G401 (cell line): Measurements from ENCODE around the gene GALM. TPM values are rescaled to one million over a fixed set of nuclear protein-coding genes. Genes with fewer than 3 reads are reported as not detected.
"Not testable (repeated sequence)": the region's sequence is repeated elsewhere in the genome, so short reads cannot be mapped to it uniquely, and the experiment has no call there.

ENCODE experiments used
- DNase-seq: peaks from one replicate; pipeline ENCODE4 v3.0.0-alpha.2; 2015; ENCODE audit warnings: low spot score
- in situ Hi-C: cut with HindIII; loops from 2 replicates; pipeline ENCODE4 v1.10.0; 2016; ENCODE audit warnings: low sequenced_read_pairs, mixed read lengths
- total RNA-seq: library from RNA; depleted of rRNA; stranded (reverse); fragments of >200 nt; shearing (Covaris generic); gene quantifications from 2 replicates; pipeline ENCODE4 v1.2.3, GENCODE V29; 2014

The GALM gene
- total RNA-seq, 1 experiment from 2014 or later, result 37.0 TPM

- no peak for DNase-seq
- in situ Hi-C loops, result no loop called here
These were observed 65.8 kb downstream of the GALM start for GRCh38 chr2:38731684-38732221.

- no peak for DNase-seq
- in situ Hi-C loops, result no loop called here
These were observed 67.5 kb downstream of the GALM start for GRCh38 chr2:38733300-38733971.

- no peak for DNase-seq
- in situ Hi-C loops, result no loop called here
These were observed 68.6 kb downstream of the GALM start for GRCh38 chr2:38734299-38735058.

DNA sequence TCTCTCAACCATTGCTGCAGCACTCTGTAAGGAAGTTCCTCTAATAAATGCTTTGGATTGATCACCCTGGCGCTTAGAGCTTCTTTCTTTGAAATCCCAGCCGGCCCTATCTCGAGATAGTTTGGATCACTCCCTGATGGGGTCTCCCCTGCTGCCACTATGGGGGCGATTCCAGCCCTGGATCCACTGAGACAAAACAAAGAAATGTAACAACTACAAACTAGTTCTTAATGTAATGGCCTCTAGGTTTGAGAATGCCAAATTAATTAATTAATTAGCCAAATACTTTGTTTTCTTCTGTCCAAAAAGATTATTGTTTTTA lies 70.0 kb downstream of the GALM start:
- no peak for DNase-seq
- in situ Hi-C loops, result no loop called here

- in situ Hi-C loops, result not testable (repeated sequence)
- DNase-seq, result peak; percentile 72
These were observed 71.2 kb downstream of the GALM start for GRCh38 chr2:38737000-38737698.

DNA sequence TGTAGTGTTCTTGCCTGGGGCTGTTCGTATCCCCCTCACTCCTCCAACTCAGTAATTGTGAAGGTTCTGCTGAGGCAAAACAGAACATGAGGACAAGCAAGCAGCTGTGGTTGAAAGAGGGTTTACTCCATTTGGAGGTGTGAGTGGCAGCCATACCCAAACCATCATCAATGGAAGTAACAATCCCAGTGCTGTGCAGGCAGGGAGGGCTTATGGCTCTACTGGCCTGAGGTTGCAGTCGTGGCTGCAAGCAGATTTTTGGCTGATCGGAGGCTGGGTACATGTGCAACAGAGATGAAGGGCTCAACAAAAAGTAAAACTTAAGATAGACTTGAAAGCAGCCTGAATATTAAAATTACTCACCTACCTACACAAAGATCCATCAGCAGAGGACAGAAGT lies 72.0 kb downstream of the GALM start:
- in situ Hi-C loops, result no loop called here
- DNase-seq, result no peak

- no peak for DNase-seq
- in situ Hi-C loops, result no loop called here
These were observed 73.6 kb downstream of the GALM start for GRCh38 chr2:38739524-38739923.

DNA sequence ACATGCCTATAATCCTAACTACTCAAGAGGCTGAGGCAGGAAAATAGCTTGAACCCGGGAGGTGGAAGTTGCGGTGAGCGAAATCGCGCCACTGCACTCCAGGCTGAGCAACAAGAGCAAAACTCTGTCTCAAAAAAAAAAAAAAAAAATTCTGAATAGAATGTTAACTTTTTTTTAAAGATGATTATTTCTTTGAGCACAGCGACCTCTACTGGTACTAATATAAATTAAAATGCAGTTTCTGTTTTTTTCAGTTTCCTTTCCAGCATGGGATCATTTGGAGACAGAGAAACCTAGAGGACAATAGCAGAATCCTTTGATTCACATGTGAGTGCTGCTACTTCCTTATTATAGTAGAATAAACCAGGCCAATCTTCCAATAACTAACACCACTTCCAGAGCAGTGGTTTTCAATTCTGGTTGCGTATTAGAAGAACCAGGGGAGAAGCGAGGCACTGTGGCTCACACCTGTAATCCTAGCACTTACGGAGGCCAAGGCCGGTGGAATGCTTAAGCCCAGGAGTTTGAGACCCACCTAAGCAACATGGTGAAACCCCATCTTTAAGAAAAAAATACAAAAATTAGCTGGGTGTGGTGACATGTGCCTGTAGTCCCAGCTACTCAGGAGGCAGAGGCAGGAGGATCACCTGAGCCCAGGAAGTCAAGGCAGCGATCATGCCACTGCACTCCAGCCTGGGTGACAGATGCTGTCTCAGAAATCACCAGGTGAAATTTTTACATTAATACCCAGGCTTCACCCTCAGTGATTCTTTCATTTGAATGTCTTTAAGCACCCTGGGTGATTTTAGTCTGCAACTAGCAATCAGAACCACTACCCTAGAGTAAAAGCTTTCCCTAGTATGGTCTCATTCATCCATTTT lies 75.2 kb downstream of the GALM start:
- DNase-seq, result peak; percentile 65
- in situ Hi-C loops, result no loop called here

DNA sequence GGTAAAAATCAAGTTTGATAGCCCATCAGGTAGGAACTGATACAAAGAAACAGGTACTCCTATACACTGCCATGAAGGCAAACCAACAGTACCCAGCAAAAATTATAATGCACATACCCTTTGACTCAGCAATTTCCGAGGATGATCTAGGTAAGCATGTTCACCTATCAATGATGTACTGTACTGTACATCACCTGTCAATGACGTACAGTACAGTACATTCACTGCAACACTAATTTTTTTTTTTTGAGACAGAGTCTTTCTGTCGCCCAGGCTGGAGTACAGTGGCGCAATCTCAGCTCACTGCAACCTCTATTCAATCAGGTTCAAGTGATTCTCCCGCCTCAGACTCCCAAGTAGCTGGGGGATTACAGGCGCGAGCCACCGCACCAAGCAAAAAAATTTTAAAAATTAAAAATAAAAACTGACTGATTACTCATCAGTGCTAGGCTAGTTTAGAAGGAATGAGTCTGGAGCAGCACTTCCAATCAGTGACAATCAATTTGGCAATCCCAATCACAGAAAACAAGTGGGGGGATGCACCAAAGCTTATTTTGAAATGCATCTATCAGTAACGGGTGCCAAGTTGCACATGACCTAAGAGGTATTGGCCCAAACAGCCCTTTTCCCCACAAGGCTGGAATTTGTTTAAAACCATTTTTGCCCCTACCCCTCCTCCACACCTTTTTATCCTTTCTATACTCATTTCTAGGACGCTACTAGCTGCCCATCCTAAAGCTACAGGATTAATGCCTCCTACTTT lies 77.1 kb downstream of the GALM start:
- no peak for DNase-seq
- in situ Hi-C loops, result no loop called here

DNA sequence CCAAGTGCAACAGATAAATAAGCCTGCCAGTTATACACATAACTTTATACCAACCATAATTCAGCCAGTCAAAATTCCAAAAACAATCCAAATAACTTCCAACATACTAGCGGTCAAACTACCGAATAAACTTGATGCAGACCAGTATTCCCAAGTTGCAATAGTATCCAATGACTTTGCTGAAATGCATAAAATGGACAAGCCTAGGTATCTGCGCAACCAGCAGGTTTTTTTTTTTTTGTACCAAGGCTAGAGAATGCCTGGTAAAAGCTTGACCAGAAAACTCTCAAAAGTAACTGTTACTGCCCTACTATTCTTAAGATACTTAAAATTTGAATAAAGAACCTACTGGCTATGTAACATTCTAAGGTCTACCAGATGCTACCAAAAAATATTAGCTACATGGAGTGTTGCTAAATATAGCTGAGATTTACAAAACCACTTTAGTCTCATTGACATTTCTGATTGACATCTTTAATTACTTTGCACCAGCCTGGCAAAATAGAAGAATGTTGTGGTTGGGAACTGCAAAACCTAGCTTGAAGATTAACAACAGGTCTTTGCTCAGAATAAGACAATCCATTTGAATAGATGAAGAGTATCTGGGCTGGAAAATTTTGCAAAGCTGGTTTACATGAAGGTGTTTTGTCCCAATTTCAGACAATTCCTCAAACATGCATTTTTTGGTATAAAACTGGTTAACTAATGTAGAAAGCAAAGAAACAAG lies 77.9 kb downstream of the GALM start:
- in situ Hi-C loops, result no loop called here
- DNase-seq, result no peak

DNA sequence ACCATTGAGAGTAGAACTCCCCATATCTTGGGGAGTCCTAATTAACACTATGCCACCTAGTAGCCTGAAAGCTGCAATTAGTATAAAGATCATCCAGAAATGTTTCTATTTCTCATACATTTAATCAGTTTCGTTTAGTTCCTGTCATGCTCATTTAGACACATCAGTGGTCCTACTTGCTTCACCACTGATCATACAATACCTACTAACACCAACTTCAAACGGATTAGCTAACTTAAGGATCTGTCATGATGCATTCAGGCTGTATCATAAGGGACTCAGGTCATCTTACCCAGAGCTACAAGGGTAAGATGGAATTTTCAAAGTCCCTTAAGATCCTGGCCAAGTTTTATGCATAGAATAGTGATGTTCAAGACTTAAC lies 78.5 kb downstream of the GALM start:
- DNase-seq, result no peak
- in situ Hi-C loops, result no loop called here

DNA sequence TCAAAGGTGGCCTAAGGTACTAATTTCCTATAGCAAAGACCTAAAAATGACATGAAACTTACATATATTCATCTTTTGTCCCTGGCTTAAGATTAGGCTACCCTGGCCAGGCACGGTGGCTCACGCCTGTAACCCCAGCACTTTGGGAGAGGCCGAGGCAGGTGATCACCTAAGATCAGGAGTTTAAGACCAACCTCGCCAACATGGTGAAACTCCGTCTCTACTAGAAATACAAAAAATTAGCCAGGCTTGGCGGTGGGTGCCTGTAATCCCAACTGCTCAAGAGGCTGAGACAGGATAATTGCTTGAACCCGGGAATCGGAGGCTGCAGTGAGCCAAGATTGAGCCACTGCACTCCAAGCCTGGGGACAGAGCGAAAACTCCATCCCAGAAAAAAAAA lies 79.4 kb downstream of the GALM start:
- in situ Hi-C loops, result no loop called here
- DNase-seq, result no peak

- no peak for DNase-seq
- in situ Hi-C loops, result no loop called here
These were observed 81.1 kb downstream of the GALM start for GRCh38 chr2:38747007-38747424.

- in situ Hi-C loops, result no loop called here
- no peak for DNase-seq
These were observed 81.9 kb downstream of the GALM start for GRCh38 chr2:38747819-38748218.

- in situ Hi-C loops, result no loop called here
- no peak for DNase-seq
These were observed 82.5 kb downstream of the GALM start for GRCh38 chr2:38748391-38748790.

DNA sequence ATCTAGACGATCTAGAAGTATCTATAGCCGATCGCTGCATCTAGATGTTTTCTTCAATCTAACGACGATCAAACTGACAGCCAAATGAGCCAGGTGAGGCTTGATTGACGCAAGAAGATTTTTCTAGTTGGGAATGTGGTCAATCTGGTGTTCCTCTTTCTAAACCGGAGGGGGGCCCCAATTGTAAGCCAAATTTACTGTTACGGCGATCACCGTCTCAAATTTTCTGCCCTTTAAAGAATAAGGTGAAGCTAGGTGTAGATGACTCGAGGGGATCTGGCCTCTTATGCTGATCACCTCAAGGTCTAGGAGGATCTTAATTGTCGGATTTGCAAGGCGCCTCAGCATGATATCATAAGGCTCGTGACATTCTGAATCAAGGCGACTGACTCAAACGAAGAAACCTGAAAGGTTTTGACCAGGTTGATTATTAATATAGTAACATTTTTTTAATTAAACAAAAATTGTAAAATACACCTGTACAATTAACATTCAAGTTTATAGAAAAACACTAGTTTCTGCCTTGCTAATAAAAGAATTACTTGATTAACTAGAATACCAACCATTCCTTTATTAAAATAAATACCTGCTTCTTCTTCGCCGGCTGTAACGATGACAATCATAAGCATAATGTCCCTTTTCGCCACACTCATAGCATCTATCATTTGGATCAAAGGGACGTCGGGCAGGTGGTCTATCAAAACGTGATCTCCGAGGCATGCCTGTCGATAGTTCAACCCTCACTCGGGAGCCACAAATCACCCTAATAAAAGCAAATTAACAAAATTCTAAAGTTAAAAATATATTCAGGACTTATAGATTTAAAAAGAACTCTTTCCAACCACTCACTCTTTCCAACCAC lies 83.3 kb downstream of the GALM start:
- in situ Hi-C loops, result no loop called here
- no peak for DNase-seq
